ENCODE results near the gene ERBB3. TPM values are rescaled to one million over a fixed set of nuclear protein-coding genes. Genes with fewer than 3 reads are reported as not detected.

The ERBB3 gene
- total and polyA plus RNA-seq, 2 of the 8 experiments (the other 6 are each of a cell fraction or from before 2014, with no cell fraction given): 33.9 to 52.4 TPM

GRCh38 chr12:56117778-56118687 lies 38.1 kb downstream of the ERBB3 start, which contains the start of gene ZC3H10 (continued):
- no peak for TF ChIP-seq JUND (IDR thresholded peaks at IDR 0.05; ENCODE audit: low read length)

All from H1 (cell line).